Keratinocyte (primary cell): ENCODE results near the gene MICALL2. TPM values are rescaled to one million over a fixed set of nuclear protein-coding genes. Genes with fewer than 3 reads are reported as not detected.

Experiments used
- DNase-seq: peaks from one replicate; pipeline ENCODE4 v3.0.0-alpha.2; 2011; ENCODE audit warnings: low read depth, missing footprints, low spot score
- FAIRE-seq: peaks from 2 replicates; lab custom pipeline; 2011; peaks lifted over from hg19 to GRCh38; lab: Jason Lieb, UNC
- H2AFZ ChIP-seq: 2 replicates; pipeline ENCODE4 v1.6.0; 2012; ENCODE audit warnings: low read length, control low read depth, inconsistent platforms; ENCODE audit not compliant: control insufficient read depth
- H3K27ac ChIP-seq: 2 replicates; pipeline ENCODE4 v1.5.1; 2011; ENCODE audit warnings: low read length; ENCODE audit not compliant: control insufficient read depth, insufficient read depth
- H3K27me3 ChIP-seq: 3 replicates; pipeline ENCODE4 v1.6.0; 2011; ENCODE audit warnings: low read length; ENCODE audit not compliant: control insufficient read depth, insufficient read depth; ENCODE audit errors: extremely low read depth
- H3K36me3 ChIP-seq, 2 experiments: 2 replicates in 1 of 2; 3 replicates in 1 of 2; pipeline ENCODE4 v1.5.1; 2011; ENCODE audit warnings: low read length in 2 of 2, mild to moderate bottlenecking in 1 of 2; ENCODE audit not compliant: control insufficient read depth in 2 of 2, insufficient read depth in 2 of 2; ENCODE audit errors: extremely low read depth in 1 of 2
- H3K4me1 ChIP-seq: 3 replicates; pipeline ENCODE4 v1.5.1; 2011; ENCODE audit warnings: low read length; ENCODE audit not compliant: control insufficient read depth, insufficient read depth; ENCODE audit errors: extremely low read depth
- H3K4me2 ChIP-seq: 3 replicates; pipeline ENCODE4 v1.6.0; 2011; ENCODE audit warnings: low read depth, low read length; ENCODE audit not compliant: control insufficient read depth, insufficient read depth; ENCODE audit errors: extremely low read depth
- H3K4me3 ChIP-seq, 3 experiments: fragments of 200-600 bp in 1 of 3; sonication (generic) in 1 of 3; 2 replicates in 2 of 3; 3 replicates in 1 of 3; pipeline ENCODE4 v1.5.1; 2011 to 2016; ENCODE audit warnings: low read length in 3 of 3, mild to moderate bottlenecking in 3 of 3, control low read depth in 2 of 3, inconsistent platforms in 1 of 3, low read depth in 1 of 3, mixed read lengths in 1 of 3, mixed run types in 1 of 3, moderate library complexity in 1 of 3; ENCODE audit not compliant: control insufficient read depth in 2 of 3, insufficient read depth in 2 of 3; ENCODE audit errors: extremely low read depth in 1 of 3
- H3K79me2 ChIP-seq: 2 replicates; pipeline ENCODE4 v1.6.0; 2012; ENCODE audit warnings: low read length; ENCODE audit not compliant: control insufficient read depth, insufficient read depth
- H3K9ac ChIP-seq: 3 replicates; pipeline ENCODE4 v1.6.0; 2011; ENCODE audit warnings: low read length; ENCODE audit not compliant: control insufficient read depth, insufficient read depth; ENCODE audit errors: extremely low read depth
- H3K9me1 ChIP-seq: 3 replicates; pipeline ENCODE4 v1.6.0; 2011; ENCODE audit warnings: low read length; ENCODE audit not compliant: control insufficient read depth, insufficient read depth; ENCODE audit errors: extremely low read depth
- H3K9me3 ChIP-seq: 2 replicates; pipeline ENCODE4 v1.5.1; 2012; ENCODE audit warnings: low read depth, low read length; ENCODE audit not compliant: control insufficient read depth
- H4K20me1 ChIP-seq: 3 replicates; pipeline ENCODE4 v1.6.0; 2011; ENCODE audit warnings: low read length; ENCODE audit not compliant: control insufficient read depth, insufficient read depth; ENCODE audit errors: extremely low read depth
- EZH2 ChIP-seq: IDR thresholded peaks from one replicate; pipeline ENCODE4 v1.6.1; 2012; ENCODE audit warnings: inconsistent platforms, mild to moderate bottlenecking, low read length, moderate library complexity
- dilution Hi-C: fragments of 300-500 bp; cut with MboI; formaldehyde crosslinking; loops from one replicate; pipeline ENCODE4 v1.7.0; 2020; ENCODE audit warnings: low sequenced_read_pairs; ENCODE audit not compliant: extremely low pct_ligation_motif_present
- polyA plus RNA-seq, 5 experiments: library from polyadenylated mRNA; depleted of rRNA in 3 of 5; stranded (reverse) in 3 of 5; stranded (forward) in 1 of 5; unstranded in 1 of 5; fragments of >200 nt; gene quantifications; 1 replicate in 1 of 5; 2 replicates in 3 of 5; 3 replicates in 1 of 5; pipeline versions ENCODE4 v1.2.1 to v1.2.3, GENCODE V29; 2011 to 2012; ENCODE audit warnings: missing spikeins in 2 of 5, low read depth in 1 of 5, low replicate concordance in 1 of 5
- TF ChIP-seq, protein P1 (sequence below), 3 experiments: IDR thresholded peaks in 1 of 3; conservative IDR thresholded peaks in 1 of 3; optimal IDR thresholded peaks in 1 of 3; 2 replicates in 2 of 3; 3 replicates in 1 of 3; pipeline versions ENCODE3 to v1.5.1; 2011; ENCODE audit warnings: low read length in 3 of 3, mild to moderate bottlenecking in 3 of 3, moderate library complexity in 2 of 3, control low read depth in 1 of 3, inconsistent platforms in 1 of 3; ENCODE audit not compliant: insufficient read depth in 2 of 3; ENCODE audit errors: extremely low read depth in 1 of 3

Gene MICALL2
- polyA plus RNA-seq, 1 donor (not counting 4 experiments of a cell fraction or from before 2014, with no cell fraction given): 10.4 TPM

DNA sequence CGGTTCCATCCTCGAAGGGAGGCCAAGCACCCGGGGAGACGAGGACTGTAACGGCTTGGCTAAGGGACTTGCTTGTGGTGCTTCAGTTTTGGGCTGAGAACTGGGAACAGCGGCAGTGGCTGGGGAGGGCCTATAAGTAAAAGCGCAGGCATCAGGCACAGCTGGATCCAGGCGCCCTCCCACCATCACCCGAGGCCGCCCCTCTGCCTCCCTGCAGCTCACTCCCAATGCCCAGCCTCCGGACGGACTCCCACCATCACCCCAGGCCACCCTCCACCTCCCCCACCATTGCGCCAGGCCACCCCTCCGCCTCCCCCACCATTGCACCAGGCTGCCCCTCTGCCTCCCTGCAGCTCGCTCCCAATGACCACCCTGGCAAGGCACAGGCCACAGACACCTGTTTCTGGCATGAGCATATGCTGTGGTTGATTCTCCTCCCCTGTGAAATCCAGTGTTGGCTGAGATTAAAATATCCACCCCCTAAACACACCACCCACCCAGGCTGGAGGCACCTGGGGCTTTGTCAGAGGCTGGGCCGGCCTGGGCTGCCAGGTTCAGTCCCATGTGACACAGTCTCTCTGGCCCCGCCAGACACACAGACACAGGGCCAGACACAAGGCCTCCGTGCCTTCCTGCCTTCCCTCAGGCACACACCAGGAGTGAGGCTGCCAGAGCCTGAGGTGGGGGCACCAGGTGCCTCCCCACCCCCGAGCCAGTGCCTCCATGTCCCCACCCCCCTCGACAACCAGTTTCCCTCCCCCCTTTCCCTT lies 16.7 kb downstream of the MICALL2 start:
- H2AFZ ChIP-seq: no peak overlapping the region
- H3K9me1 ChIP-seq: no peaks in the 10 kb centered on the region
- H3K4me1 ChIP-seq: no peaks in the 10 kb centered on the region
- FAIRE-seq: no peak
- H3K4me3 ChIP-seq: no peak overlapping the region
- peaks cover 0 to 28% of the 10 kb centered on the region in 2 experiments for H3K36me3 ChIP-seq
- H3K27me3 ChIP-seq: no peaks in the 10 kb centered on the region
- H4K20me1 ChIP-seq: peaks cover 2% of the 10 kb centered on the region
- H3K79me2 ChIP-seq: no peaks in the 10 kb centered on the region
- no peak overlapping the region for H3K4me2 ChIP-seq
- H3K9ac ChIP-seq: no peak overlapping the region
- no peak for DNase-seq
- no peak overlapping the region for H3K27ac ChIP-seq
- dilution Hi-C loops: no loop called here
- TF ChIP-seq, protein P1, sequence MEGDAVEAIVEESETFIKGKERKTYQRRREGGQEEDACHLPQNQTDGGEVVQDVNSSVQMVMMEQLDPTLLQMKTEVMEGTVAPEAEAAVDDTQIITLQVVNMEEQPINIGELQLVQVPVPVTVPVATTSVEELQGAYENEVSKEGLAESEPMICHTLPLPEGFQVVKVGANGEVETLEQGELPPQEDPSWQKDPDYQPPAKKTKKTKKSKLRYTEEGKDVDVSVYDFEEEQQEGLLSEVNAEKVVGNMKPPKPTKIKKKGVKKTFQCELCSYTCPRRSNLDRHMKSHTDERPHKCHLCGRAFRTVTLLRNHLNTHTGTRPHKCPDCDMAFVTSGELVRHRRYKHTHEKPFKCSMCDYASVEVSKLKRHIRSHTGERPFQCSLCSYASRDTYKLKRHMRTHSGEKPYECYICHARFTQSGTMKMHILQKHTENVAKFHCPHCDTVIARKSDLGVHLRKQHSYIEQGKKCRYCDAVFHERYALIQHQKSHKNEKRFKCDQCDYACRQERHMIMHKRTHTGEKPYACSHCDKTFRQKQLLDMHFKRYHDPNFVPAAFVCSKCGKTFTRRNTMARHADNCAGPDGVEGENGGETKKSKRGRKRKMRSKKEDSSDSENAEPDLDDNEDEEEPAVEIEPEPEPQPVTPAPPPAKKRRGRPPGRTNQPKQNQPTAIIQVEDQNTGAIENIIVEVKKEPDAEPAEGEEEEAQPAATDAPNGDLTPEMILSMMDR (optimal IDR thresholded peaks at IDR 0.05 in 1 of 3, IDR thresholded peaks at IDR 0.05 in 1 of 3, conservative IDR thresholded peaks at IDR 0.05 in 1 of 3; ENCODE audit: extremely low read depth in 1 of 3, insufficient read depth in 2 of 3, low read length in 3 of 3): no peak
- no peak for TF ChIP-seq EZH2
- no peaks in the 10 kb centered on the region for H3K9me3 ChIP-seq

DNA sequence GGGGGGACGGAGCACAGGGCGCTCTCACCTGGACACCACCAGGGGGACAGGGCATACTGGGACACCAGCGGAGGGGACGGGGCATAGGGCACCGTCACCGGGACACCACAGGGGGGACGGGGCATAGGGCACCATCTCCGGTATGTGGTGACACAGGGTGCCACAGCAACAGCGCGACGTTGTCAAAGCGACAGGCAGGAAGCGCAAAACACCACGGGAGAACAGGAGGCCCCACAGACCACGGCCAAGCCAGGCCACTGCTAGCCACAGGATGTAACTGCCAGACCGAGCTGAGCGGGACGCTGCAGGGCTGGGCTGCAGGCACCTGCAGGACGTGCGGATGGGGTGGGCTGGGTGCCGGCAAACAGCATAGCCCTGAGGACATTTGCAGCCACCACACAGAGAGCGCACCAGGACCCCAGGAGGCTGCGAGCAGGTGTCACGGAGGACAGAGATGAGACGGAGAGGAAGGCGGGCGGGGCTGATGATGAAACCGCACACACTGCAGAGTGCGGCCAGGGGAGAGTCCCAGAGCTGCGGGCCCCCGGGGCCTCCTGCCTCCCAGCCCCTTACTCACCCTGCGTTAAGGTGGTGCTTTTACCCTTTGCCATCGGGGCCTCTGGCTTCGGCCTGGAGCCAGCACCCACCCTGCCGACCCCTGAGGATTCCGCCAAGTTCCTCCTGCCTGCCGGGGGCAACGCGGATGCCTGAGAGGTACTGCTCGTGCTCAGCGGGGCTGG lies 17.5 kb downstream of the MICALL2 start:
- Histone ChIP-seq H3K27ac (no peak overlapping the region), H2AFZ (no peak overlapping the region), H3K79me2 (no peaks in the 10 kb centered on the region), H3K4me1 (no peaks in the 10 kb centered on the region), H3K4me3 (no peak overlapping the region), H3K27me3 (no peaks in the 10 kb centered on the region), H3K4me2 (no peak overlapping the region), H4K20me1 (peaks cover 2% of the 10 kb centered on the region), H3K9me1 (no peaks in the 10 kb centered on the region), H3K36me3 (peaks cover 0 to 33% of the 10 kb centered on the region in 2 experiments), H3K9ac (no peak overlapping the region), H3K9me3 (no peaks in the 10 kb centered on the region)
- FAIRE-seq: no peak
- dilution Hi-C loops: no loop called here
- no peak for DNase-seq
- TF ChIP-seq, protein P1 (optimal IDR thresholded peaks at IDR 0.05 in 1 of 3, IDR thresholded peaks at IDR 0.05 in 1 of 3, conservative IDR thresholded peaks at IDR 0.05 in 1 of 3; ENCODE audit: extremely low read depth in 1 of 3, insufficient read depth in 2 of 3, low read length in 3 of 3): no peak
